Measurements from ENCODE around the gene MUC5AC.

- TF ChIP-seq CTCF (IDR thresholded peaks at IDR 0.05; ENCODE audit: borderline replicate concordance, extremely low read depth, low read length, poor library complexity, severe bottlenecking): no peak
- TF ChIP-seq EZH2 (IDR thresholded peaks at IDR 0.05; ENCODE audit: borderline replicate concordance, low read depth, low read length, severe bottlenecking): no peak
These were observed 14.4 kb downstream of the MUC5AC start for GRCh38 chr11:1171985-1172728.

All from DND-41 (cell line).